HepG2 (cell line): ENCODE data around the gene DCAF7. TPM values are rescaled to one million over a fixed set of nuclear protein-coding genes. Genes with fewer than 3 reads are reported as not detected.

Experiments
- CHD2 ChIP-seq: IDR thresholded peaks from 2 replicates; pipeline ENCODE4 v1.6.1; 2011; ENCODE audit warnings: low read depth, low read length, improper control_type of control experiment
- ETV6 ChIP-seq: sonication (generic); formaldehyde crosslinking; conservative IDR thresholded peaks from 2 replicates; pipeline ENCODE4 v1.4.0; 2020; ENCODE audit warnings: missing genetic modification reagents
- HNF4A ChIP-seq: sonication (generic); formaldehyde crosslinking; IDR thresholded peaks from 2 replicates; pipeline ENCODE4 v1.4.0; 2020; ENCODE audit warnings: missing genetic modification reagents
- KDM5B ChIP-seq: sonication (generic); formaldehyde crosslinking; IDR thresholded peaks from 2 replicates; pipeline ENCODE4 v1.4.0; 2020; ENCODE audit warnings: missing genetic modification reagents, mild to moderate bottlenecking, borderline replicate concordance
- KLF6 ChIP-seq: IDR thresholded peaks from 2 replicates; pipeline ENCODE4 v1.8.0; 2016; ENCODE audit warnings: missing biosample characterization, missing genetic modification reagents
- MAFF ChIP-seq: IDR thresholded peaks from 2 replicates; pipeline ENCODE4 v1.6.1; 2011; ENCODE audit warnings: low read depth, low read length, improper control_type of control experiment
- POGZ ChIP-seq: sonication (generic); formaldehyde crosslinking; IDR thresholded peaks from 2 replicates; pipeline ENCODE4 v1.4.0; 2020; ENCODE audit warnings: mild to moderate bottlenecking, missing genetic modification reagents
- SP5 ChIP-seq: IDR thresholded peaks from 2 replicates; pipeline ENCODE4 v1.6.1; 2016; ENCODE audit warnings: low read depth, borderline replicate concordance
- SUZ12 ChIP-seq: fragments of 150-350 bp; IDR thresholded peaks from 2 replicates; pipeline ENCODE4 v1.6.1; 2014; ENCODE audit warnings: low read depth, low read length
- ZEB1 ChIP-seq: IDR thresholded peaks from 2 replicates; pipeline ENCODE4 v1.6.1; 2012; ENCODE audit warnings: mild to moderate bottlenecking, low read depth, inconsistent platforms; ENCODE audit not compliant: insufficient replicate concordance
- ZFP1 ChIP-seq: IDR thresholded peaks from 2 replicates; pipeline ENCODE4 v1.6.1; 2016
- ZFP37 ChIP-seq: sonication (generic); formaldehyde crosslinking; IDR thresholded peaks from 2 replicates; pipeline ENCODE4 v1.4.0; 2020; ENCODE audit warnings: missing genetic modification reagents, borderline replicate concordance
- ZFY ChIP-seq: sonication (generic); formaldehyde crosslinking; IDR thresholded peaks from 2 replicates; pipeline ENCODE4 v1.4.0; 2020; ENCODE audit warnings: missing genetic modification reagents
- ZNF234 ChIP-seq: sonication (generic); formaldehyde crosslinking; conservative IDR thresholded peaks from 2 replicates; pipeline ENCODE4 v1.5.1; 2020; ENCODE audit warnings: mild to moderate bottlenecking, missing genetic modification reagents
- ZNF557 ChIP-seq: sonication (generic); formaldehyde crosslinking; IDR thresholded peaks from 2 replicates; pipeline ENCODE4 v1.4.0; 2020; ENCODE audit warnings: missing genetic modification reagents
- ZNF615 ChIP-seq: sonication (generic); formaldehyde crosslinking; IDR thresholded peaks from 2 replicates; pipeline ENCODE4 v1.5.0; 2020; ENCODE audit warnings: mild to moderate bottlenecking, missing genetic modification reagents, borderline replicate concordance
- ZNF7 ChIP-seq: IDR thresholded peaks from 2 replicates; pipeline ENCODE4 v1.6.1; 2016; ENCODE audit warnings: missing biosample characterization, missing genetic modification reagents
- ZSCAN22 ChIP-seq: sonication (generic); formaldehyde crosslinking; IDR thresholded peaks from 2 replicates; pipeline ENCODE4 v1.4.0; 2020; ENCODE audit warnings: mild to moderate bottlenecking, missing genetic modification reagents
- polyA plus RNA-seq, 8 experiments: library from polyadenylated mRNA; depleted of rRNA in 3 of 8; stranded (reverse) in 7 of 8; unstranded in 1 of 8; fragments of >200 nt; fragmentation: Illumina TruSeq in 4 of 8; extraction: Trizol in 4 of 8; gene quantifications; 2 replicates each; pipeline versions ENCODE4 v1.2.1 to v1.2.3, GENCODE V29; 2011 to 2016; ENCODE audit warnings: low read depth in 4 of 8, missing spikeins in 1 of 8, mixed read lengths in 1 of 8; ENCODE audit not compliant: insufficient read depth in 1 of 8
- total RNA-seq, 5 experiments: library from RNA; depleted of rRNA; stranded (reverse); fragments of >200 nt; fragmentation: Illumina TruSeq; extraction: Trizol; gene quantifications; 2 replicates each; pipeline ENCODE4 v1.2.3, GENCODE V29; 2016; ENCODE audit warnings: low read depth in 1 of 5
- TF ChIP-seq, protein P1 (sequence below): sonication (generic); formaldehyde crosslinking; IDR thresholded peaks from 2 replicates; pipeline ENCODE4 v1.5.1; 2020; ENCODE audit warnings: missing genetic modification reagents, mild to moderate bottlenecking, borderline replicate concordance
- TF ChIP-seq, protein P2 (sequence below): sonication (generic); formaldehyde crosslinking; conservative IDR thresholded peaks from 2 replicates; pipeline ENCODE4 v1.4.0; 2020; ENCODE audit warnings: missing genetic modification reagents
- TF ChIP-seq, protein P3 (sequence below): sonication (generic); formaldehyde crosslinking; IDR thresholded peaks from 2 replicates; pipeline ENCODE4 v1.4.0; 2020; ENCODE audit warnings: mild to moderate bottlenecking, missing genetic modification reagents
- TF ChIP-seq, protein P4 (sequence below): sonication (generic); formaldehyde crosslinking; IDR thresholded peaks from 2 replicates; pipeline ENCODE4 v1.8.0; 2022; ENCODE audit warnings: mild to moderate bottlenecking, missing genetic modification reagents, moderate library complexity
- TF ChIP-seq, protein P5 (sequence below): sonication (generic); formaldehyde crosslinking; conservative IDR thresholded peaks from 2 replicates; pipeline ENCODE4 v1.8.0; 2022; ENCODE audit warnings: low read depth, missing genetic modification reagents
- TF ChIP-seq, protein P6 (sequence below): sonication (generic); formaldehyde crosslinking; IDR thresholded peaks from 2 replicates; pipeline ENCODE4 v1.8.0; 2022; ENCODE audit warnings: mild to moderate bottlenecking, missing genetic modification reagents; ENCODE audit not compliant: insufficient replicate concordance

Gene DCAF7
- total and polyA plus RNA-seq, 2 of the 13 experiments (the other 11 are each of a cell fraction or from before 2014, with no cell fraction given) = 55.2 to 73.4 TPM

DNA sequence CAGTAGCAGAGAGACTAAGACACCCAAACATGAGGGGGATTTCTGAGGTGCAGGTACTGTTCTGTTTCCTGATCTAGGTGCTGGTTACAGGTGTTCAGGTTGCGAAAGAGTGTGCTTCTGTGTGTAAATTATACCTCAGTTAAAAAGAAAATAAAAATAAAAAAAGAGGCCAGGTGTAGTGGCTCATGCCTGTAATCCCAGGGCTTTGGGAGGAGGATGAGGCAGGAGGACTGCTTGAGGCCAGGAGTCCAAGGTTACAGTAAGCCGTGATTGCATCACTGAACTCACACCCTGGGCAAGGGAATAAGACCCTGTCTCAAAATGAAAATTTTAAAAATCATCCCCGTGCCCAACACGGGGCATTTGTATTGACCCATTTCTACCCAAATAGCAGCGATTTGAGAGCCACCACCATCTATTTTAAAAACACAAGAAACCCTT is 3.2 kb upstream of the DCAF7 start (continued):
- TF ChIP-seq ZNF234 (CRISPR knock-in tag) (no peak), ZSCAN22 (CRISPR knock-in tag) (no peak), MAFF (no peak), POGZ (CRISPR knock-in tag) (no peak), ZNF557 (CRISPR knock-in tag) (no peak), SUZ12 (no peak), HNF4A (CRISPR knock-in tag) (peak; percentile 74), KLF6 (CRISPR knock-in tag) (no peak), CHD2 (no peak), ZFP1 (CRISPR knock-in tag) (no peak), ZFY (CRISPR knock-in tag) (no peak), SP5 (CRISPR knock-in tag) (no peak), ZFP37 (CRISPR knock-in tag) (no peak), ZNF7 (CRISPR knock-in tag) (no peak), ZNF615 (CRISPR knock-in tag) (no peak), KDM5B (CRISPR knock-in tag) (no peak), ETV6 (CRISPR knock-in tag) (no peak), ZEB1 (peak; percentile 71)
- TF ChIP-seq, protein P1, sequence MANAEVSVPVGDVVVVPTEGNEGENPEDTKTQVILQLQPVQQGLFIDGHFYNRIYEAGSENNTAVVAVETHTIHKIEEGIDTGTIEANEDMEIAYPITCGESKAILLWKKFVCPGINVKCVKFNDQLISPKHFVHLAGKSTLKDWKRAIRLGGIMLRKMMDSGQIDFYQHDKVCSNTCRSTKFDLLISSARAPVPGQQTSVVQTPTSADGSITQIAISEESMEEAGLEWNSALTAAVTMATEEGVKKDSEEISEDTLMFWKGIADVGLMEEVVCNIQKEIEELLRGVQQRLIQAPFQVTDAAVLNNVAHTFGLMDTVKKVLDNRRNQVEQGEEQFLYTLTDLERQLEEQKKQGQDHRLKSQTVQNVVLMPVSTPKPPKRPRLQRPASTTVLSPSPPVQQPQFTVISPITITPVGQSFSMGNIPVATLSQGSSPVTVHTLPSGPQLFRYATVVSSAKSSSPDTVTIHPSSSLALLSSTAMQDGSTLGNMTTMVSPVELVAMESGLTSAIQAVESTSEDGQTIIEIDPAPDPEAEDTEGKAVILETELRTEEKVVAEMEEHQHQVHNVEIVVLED (CRISPR knock-in tag) = no peak
- TF ChIP-seq, protein P2, sequence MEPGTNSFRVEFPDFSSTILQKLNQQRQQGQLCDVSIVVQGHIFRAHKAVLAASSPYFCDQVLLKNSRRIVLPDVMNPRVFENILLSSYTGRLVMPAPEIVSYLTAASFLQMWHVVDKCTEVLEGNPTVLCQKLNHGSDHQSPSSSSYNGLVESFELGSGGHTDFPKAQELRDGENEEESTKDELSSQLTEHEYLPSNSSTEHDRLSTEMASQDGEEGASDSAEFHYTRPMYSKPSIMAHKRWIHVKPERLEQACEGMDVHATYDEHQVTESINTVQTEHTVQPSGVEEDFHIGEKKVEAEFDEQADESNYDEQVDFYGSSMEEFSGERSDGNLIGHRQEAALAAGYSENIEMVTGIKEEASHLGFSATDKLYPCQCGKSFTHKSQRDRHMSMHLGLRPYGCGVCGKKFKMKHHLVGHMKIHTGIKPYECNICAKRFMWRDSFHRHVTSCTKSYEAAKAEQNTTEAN (CRISPR knock-in tag) = no peak
- TF ChIP-seq, protein P3, sequence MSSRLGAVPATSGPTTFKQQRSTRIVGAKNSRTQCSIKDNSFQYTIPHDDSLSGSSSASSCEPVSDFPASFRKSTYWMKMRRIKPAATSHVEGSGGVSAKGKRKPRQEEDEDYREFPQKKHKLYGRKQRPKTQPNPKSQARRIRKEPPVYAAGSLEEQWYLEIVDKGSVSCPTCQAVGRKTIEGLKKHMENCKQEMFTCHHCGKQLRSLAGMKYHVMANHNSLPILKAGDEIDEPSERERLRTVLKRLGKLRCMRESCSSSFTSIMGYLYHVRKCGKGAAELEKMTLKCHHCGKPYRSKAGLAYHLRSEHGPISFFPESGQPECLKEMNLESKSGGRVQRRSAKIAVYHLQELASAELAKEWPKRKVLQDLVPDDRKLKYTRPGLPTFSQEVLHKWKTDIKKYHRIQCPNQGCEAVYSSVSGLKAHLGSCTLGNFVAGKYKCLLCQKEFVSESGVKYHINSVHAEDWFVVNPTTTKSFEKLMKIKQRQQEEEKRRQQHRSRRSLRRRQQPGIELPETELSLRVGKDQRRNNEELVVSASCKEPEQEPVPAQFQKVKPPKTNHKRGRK (CRISPR knock-in tag) = no peak
- TF ChIP-seq, protein P4, sequence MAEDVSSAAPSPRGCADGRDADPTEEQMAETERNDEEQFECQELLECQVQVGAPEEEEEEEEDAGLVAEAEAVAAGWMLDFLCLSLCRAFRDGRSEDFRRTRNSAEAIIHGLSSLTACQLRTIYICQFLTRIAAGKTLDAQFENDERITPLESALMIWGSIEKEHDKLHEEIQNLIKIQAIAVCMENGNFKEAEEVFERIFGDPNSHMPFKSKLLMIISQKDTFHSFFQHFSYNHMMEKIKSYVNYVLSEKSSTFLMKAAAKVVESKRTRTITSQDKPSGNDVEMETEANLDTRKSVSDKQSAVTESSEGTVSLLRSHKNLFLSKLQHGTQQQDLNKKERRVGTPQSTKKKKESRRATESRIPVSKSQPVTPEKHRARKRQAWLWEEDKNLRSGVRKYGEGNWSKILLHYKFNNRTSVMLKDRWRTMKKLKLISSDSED (CRISPR knock-in tag) = no peak
- TF ChIP-seq, protein P5, sequence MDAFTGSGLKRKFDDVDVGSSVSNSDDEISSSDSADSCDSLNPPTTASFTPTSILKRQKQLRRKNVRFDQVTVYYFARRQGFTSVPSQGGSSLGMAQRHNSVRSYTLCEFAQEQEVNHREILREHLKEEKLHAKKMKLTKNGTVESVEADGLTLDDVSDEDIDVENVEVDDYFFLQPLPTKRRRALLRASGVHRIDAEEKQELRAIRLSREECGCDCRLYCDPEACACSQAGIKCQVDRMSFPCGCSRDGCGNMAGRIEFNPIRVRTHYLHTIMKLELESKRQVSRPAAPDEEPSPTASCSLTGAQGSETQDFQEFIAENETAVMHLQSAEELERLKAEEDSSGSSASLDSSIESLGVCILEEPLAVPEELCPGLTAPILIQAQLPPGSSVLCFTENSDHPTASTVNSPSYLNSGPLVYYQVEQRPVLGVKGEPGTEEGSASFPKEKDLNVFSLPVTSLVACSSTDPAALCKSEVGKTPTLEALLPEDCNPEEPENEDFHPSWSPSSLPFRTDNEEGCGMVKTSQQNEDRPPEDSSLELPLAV (CRISPR knock-in tag) = no peak
- TF ChIP-seq, protein P6, sequence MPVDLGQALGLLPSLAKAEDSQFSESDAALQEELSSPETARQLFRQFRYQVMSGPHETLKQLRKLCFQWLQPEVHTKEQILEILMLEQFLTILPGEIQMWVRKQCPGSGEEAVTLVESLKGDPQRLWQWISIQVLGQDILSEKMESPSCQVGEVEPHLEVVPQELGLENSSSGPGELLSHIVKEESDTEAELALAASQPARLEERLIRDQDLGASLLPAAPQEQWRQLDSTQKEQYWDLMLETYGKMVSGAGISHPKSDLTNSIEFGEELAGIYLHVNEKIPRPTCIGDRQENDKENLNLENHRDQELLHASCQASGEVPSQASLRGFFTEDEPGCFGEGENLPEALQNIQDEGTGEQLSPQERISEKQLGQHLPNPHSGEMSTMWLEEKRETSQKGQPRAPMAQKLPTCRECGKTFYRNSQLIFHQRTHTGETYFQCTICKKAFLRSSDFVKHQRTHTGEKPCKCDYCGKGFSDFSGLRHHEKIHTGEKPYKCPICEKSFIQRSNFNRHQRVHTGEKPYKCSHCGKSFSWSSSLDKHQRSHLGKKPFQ (CRISPR knock-in tag) = no peak
